Activated naive CD4-positive, alpha-beta T cell treated with anti-CD3 and anti-CD28 coated beads for 36 hours (primary cell): ENCODE data around the gene HSD17B14. TPM values are rescaled to one million over a fixed set of nuclear protein-coding genes. Genes with fewer than 3 reads are reported as not detected.

ENCODE experiments used
- CTCF ChIA-PET: fragments of 350-600 bp; sonication (Branson Sonifier 250); formaldehyde crosslinking; loops from one replicate; lab custom pipeline; 2021; ENCODE audit warnings: antibody characterized with exemption; lab: Charles Lee
- DNase-seq: peaks from one replicate; pipeline ENCODE4 v3.0.0-alpha.2; 2020
- H3K27ac Mint-ChIP-seq: one replicate; pipeline ENCODE4 v1.8.0; 2021; ENCODE audit warnings: mild to moderate bottlenecking, mixed read lengths
- H3K27me3 Mint-ChIP-seq: one replicate; pipeline ENCODE4 v1.8.0; 2021; ENCODE audit warnings: low read depth, mixed read lengths
- H3K36me3 Mint-ChIP-seq: one replicate; pipeline ENCODE4 v1.8.0; 2021; ENCODE audit warnings: low read depth, mixed read lengths
- H3K4me1 Mint-ChIP-seq: one replicate; pipeline ENCODE4 v1.8.0; 2021; ENCODE audit warnings: low read depth, mixed read lengths
- H3K4me3 Mint-ChIP-seq: one replicate; pipeline ENCODE4 v1.8.0; 2021; ENCODE audit warnings: mild to moderate bottlenecking, moderate library complexity, mixed read lengths
- H3K9me3 Mint-ChIP-seq: one replicate; pipeline ENCODE4 v1.8.0; 2021; ENCODE audit warnings: mixed read lengths
- intact Hi-C: fragments of 100-400 bp; cut with micrococcal nuclease; formaldehyde crosslinking; loops from one replicate; pipeline ENCODE4 v1.15.1; 2023
- total RNA-seq, 2 experiments: library from RNA; stranded (reverse); gene quantifications; one replicate each; pipeline ENCODE4 v1.2.3, GENCODE V29; 2021

The HSD17B14 gene
- total RNA-seq, 2 experiments from 2014 or later: 0.50 TPM; not detected in 1

- intact Hi-C loops: no loop called here
- CTCF ChIA-PET: interaction anchor here (0.6 to 6.3 kb wide), 18 partner anchors 10 to 421 kb away, joined by 3 to 121 read pairs (median 5); partner anchors contain the start of genes BCAT2 and RUVBL2
- Mint-ChIP-seq H3K27ac (no peak overlapping the region), H3K4me3 (no peak overlapping the region), H3K4me1 (peaks cover 6% of the 10 kb centered on the region), H3K9me3 (no peaks in the 10 kb centered on the region), H3K36me3 (no peaks in the 10 kb centered on the region), H3K27me3 (peaks cover 2% of the 10 kb centered on the region)
- no peak for DNase-seq
Observed at GRCh38 chr19:48841571-48841970, 5.3 kb upstream of the HSD17B14 start.

- Mint-ChIP-seq H3K4me3 (no peak overlapping the region), H3K4me1 (peaks cover 11% of the 10 kb centered on the region), H3K9me3 (no peaks in the 10 kb centered on the region), H3K36me3 (no peaks in the 10 kb centered on the region), H3K27me3 (peaks cover 2% of the 10 kb centered on the region), H3K27ac (no peak overlapping the region)
- intact Hi-C loops: no loop called here
- CTCF ChIA-PET: interaction anchor here (0.6 to 6.3 kb wide), 10 partner anchors 16 to 422 kb away, joined by 3 to 121 read pairs (median 8); no protein-coding TSS in a partner anchor
- no peak for DNase-seq
Observed at GRCh38 chr19:48841047-48841446, 4.8 kb upstream of the HSD17B14 start.

- peaks cover 2% of the 10 kb centered on the region for H3K27me3 Mint-ChIP-seq
- H3K27ac Mint-ChIP-seq: no peak overlapping the region
- H3K9me3 Mint-ChIP-seq: no peaks in the 10 kb centered on the region
- peak overlapping the region; percentile 47 for H3K4me3 Mint-ChIP-seq
- intact Hi-C loops: loop anchor here (5.0 kb wide), 1 partner anchor 330 kb away; no protein-coding TSS in a partner anchor
- CTCF ChIA-PET: interaction anchor here (0.6 to 2.2 kb wide), 4 partner anchors 43 to 133 kb away, joined by 4 to 28 read pairs (median 10); no protein-coding TSS in a partner anchor
- H3K36me3 Mint-ChIP-seq: no peaks in the 10 kb centered on the region
- H3K4me1 Mint-ChIP-seq: peaks cover 20% of the 10 kb centered on the region
- DNase-seq: no peak
Observed at GRCh38 chr19:48837687-48838086, 1.4 kb upstream of the HSD17B14 start.

GRCh38 chr19:48837051-48837524 is 797 bp upstream of the HSD17B14 start:
- Mint-ChIP-seq H3K36me3 (no peaks in the 10 kb centered on the region), H3K27ac (no peak overlapping the region), H3K4me3 (peak overlapping the region; percentile 73), H3K4me1 (peaks cover 20% of the 10 kb centered on the region), H3K27me3 (peaks cover 2% of the 10 kb centered on the region), H3K9me3 (no peaks in the 10 kb centered on the region)
- intact Hi-C loops: loop anchor here (5.0 kb wide), 1 partner anchor 330 kb away; no protein-coding TSS in a partner anchor
- CTCF ChIA-PET: interaction anchor here (0.6 to 2.2 kb wide), 5 partner anchors 10 to 133 kb away, joined by 4 to 28 read pairs (median 7); no protein-coding TSS in a partner anchor
- DNase-seq: peak; percentile 83

GRCh38 chr19:48835734-48836088 is 580 bp downstream of the HSD17B14 start:
- peaks cover 2% of the 10 kb centered on the region for H3K27me3 Mint-ChIP-seq
- intact Hi-C loops: loop anchor here (1.0 to 5.0 kb wide), 8 partner anchors 25 to 328 kb away; partner anchors contain the start of genes BCAT2, CA11 and PPP1R15A
- CTCF ChIA-PET: interaction anchor here (0.5 to 2.2 kb wide), 13 partner anchors 9 to 177 kb away, joined by 3 to 28 read pairs (median 4); partner anchors contain the start of gene BCAT2
- H3K9me3 Mint-ChIP-seq: no peaks in the 10 kb centered on the region
- H3K36me3 Mint-ChIP-seq: no peaks in the 10 kb centered on the region
- H3K27ac Mint-ChIP-seq: no peak overlapping the region
- H3K4me1 Mint-ChIP-seq: peaks cover 20% of the 10 kb centered on the region
- DNase-seq: peak; percentile 98
- H3K4me3 Mint-ChIP-seq: peak overlapping the region; percentile 73

GRCh38 chr19:48833977-48834376 is 2.3 kb downstream of the HSD17B14 start:
- CTCF ChIA-PET: interaction anchor here (1.4 kb wide), 2 partner anchors 9 to 38 kb away, joined by 5 read pairs; no protein-coding TSS in a partner anchor
- Mint-ChIP-seq H3K9me3 (no peaks in the 10 kb centered on the region), H3K4me3 (no peak overlapping the region), H3K27ac (no peak overlapping the region), H3K36me3 (no peaks in the 10 kb centered on the region), H3K27me3 (peaks cover 2% of the 10 kb centered on the region), H3K4me1 (peaks cover 20% of the 10 kb centered on the region)
- intact Hi-C loops: loop anchor here (2.0 kb wide), 2 partner anchors 23 to 39 kb away; partner anchors contain the start of genes BCAT2 and PPP1R15A
- no peak for DNase-seq

- intact Hi-C loops: no loop called here
- H3K4me1 Mint-ChIP-seq: peaks cover 20% of the 10 kb centered on the region
- CTCF ChIA-PET: interaction anchor here (0.6 to 1.4 kb wide), 6 partner anchors 10 to 374 kb away, joined by 3 to 5 read pairs (median 3); no protein-coding TSS in a partner anchor
- no peak overlapping the region for H3K27ac Mint-ChIP-seq
- H3K36me3 Mint-ChIP-seq: no peaks in the 10 kb centered on the region
- peaks cover 2% of the 10 kb centered on the region for H3K27me3 Mint-ChIP-seq
- DNase-seq: no peak
- no peaks in the 10 kb centered on the region for H3K9me3 Mint-ChIP-seq
- H3K4me3 Mint-ChIP-seq: no peak overlapping the region
Observed at GRCh38 chr19:48833049-48833448, 3.2 kb downstream of the HSD17B14 start.

- no peaks in the 10 kb centered on the region for H3K9me3 Mint-ChIP-seq
- H3K4me1 Mint-ChIP-seq: peaks cover 8% of the 10 kb centered on the region
- H3K27ac Mint-ChIP-seq: no peak overlapping the region
- DNase-seq: no peak
- CTCF ChIA-PET: interaction anchor here (0.6 to 1.9 kb wide), 3 partner anchors 35 to 44 kb away, joined by 3 to 8 read pairs (median 3); no protein-coding TSS in a partner anchor
- no peak overlapping the region for H3K4me3 Mint-ChIP-seq
- intact Hi-C loops: no loop called here
- H3K27me3 Mint-ChIP-seq: no peaks in the 10 kb centered on the region
- H3K36me3 Mint-ChIP-seq: no peaks in the 10 kb centered on the region
Observed at GRCh38 chr19:48830965-48831364, 5.3 kb downstream of the HSD17B14 start.

GRCh38 chr19:48830088-48830487 is 6.2 kb downstream of the HSD17B14 start:
- Mint-ChIP-seq H3K9me3 (no peaks in the 10 kb centered on the region), H3K4me1 (no peaks in the 10 kb centered on the region), H3K4me3 (no peak overlapping the region), H3K36me3 (no peaks in the 10 kb centered on the region), H3K27ac (no peak overlapping the region), H3K27me3 (no peaks in the 10 kb centered on the region)
- intact Hi-C loops: no loop called here
- DNase-seq: no peak
- CTCF ChIA-PET: interaction anchor here (2.1 to 2.2 kb wide), 2 partner anchors 12 to 42 kb away, joined by 10 to 11 read pairs; no protein-coding TSS in a partner anchor

- no peaks in the 10 kb centered on the region for H3K36me3 Mint-ChIP-seq
- no peaks in the 10 kb centered on the region for H3K27me3 Mint-ChIP-seq
- CTCF ChIA-PET: interaction anchor here (0.7 kb wide), 2 partner anchors 11 to 19 kb away, joined by 3 to 6 read pairs; no protein-coding TSS in a partner anchor
- no peak overlapping the region for H3K4me3 Mint-ChIP-seq
- H3K27ac Mint-ChIP-seq: no peak overlapping the region
- no peaks in the 10 kb centered on the region for H3K9me3 Mint-ChIP-seq
- H3K4me1 Mint-ChIP-seq: no peaks in the 10 kb centered on the region
- intact Hi-C loops: no loop called here
- DNase-seq: no peak
Observed at GRCh38 chr19:48826606-48827020, 9.7 kb downstream of the HSD17B14 start.

GRCh38 chr19:48822514-48822913 is 13.8 kb downstream of the HSD17B14 start:
- Mint-ChIP-seq H3K27ac (no peak overlapping the region), H3K9me3 (no peaks in the 10 kb centered on the region), H3K27me3 (no peaks in the 10 kb centered on the region), H3K36me3 (no peaks in the 10 kb centered on the region), H3K4me1 (no peaks in the 10 kb centered on the region), H3K4me3 (no peak overlapping the region)
- CTCF ChIA-PET: no interaction called here
- DNase-seq: no peak
- intact Hi-C loops: no loop called here

GRCh38 chr19:48821633-48822032 is 14.7 kb downstream of the HSD17B14 start:
- intact Hi-C loops: no loop called here
- CTCF ChIA-PET: interaction anchor here (0.6 to 1.0 kb wide), 2 partner anchors 21 to 32 kb away, joined by 4 read pairs; no protein-coding TSS in a partner anchor
- Mint-ChIP-seq H3K27ac (no peak overlapping the region), H3K9me3 (no peaks in the 10 kb centered on the region), H3K27me3 (no peaks in the 10 kb centered on the region), H3K4me3 (no peak overlapping the region), H3K4me1 (no peaks in the 10 kb centered on the region), H3K36me3 (no peaks in the 10 kb centered on the region)
- no peak for DNase-seq
